GM18907 (cell line): Measurements from ENCODE around the gene PTCD1.

Experiments
- ATAC-seq: cut with Tn5 transposase; IDR thresholded peaks from one replicate; pipeline ENCODE4 v1.9.1; 2021; ENCODE audit warnings: mild to moderate bottlenecking, moderate library complexity; ENCODE audit not compliant: unreplicated experiment

The PTCD1 gene

DNA sequence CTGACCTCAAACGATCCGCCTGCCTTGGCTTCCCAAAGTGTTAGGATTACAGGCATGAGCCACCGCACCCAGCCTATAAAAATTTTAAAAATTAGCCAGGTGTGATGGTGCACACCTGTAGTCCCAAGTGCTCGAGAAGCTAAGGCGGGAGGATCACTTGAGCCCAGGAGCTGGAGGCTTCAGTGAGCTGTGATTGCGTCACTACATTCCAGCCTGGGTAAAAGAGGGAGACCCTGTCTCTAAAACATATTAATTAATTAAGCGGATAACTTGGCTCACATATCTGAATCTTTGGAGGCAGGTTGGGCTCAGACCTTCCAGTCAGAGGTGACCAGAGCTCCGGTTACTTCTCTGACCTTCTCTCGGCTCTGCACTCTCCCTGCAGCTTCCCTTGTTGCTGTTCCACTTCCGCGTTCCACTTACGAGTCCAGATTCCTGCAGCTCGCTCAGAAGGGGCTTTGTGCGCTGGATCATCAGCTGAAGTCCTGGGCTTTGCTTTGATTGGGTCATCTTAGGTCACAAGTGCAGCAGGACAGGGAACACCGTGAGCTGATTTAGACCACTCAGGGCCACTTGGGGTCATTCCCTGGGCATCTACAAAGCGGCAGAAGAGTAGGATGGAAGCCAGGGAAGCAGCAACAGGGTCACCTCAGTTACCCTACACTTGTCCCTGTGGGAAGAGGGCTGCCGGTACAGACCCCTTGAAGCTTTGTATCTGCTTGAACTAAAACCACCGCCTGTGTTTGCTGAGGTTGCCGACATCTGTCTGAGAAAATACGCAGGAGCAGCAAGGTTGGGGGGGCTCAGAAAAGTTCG is 66.1 kb downstream of the PTCD1 start:
- no peak for ATAC-seq

DNA sequence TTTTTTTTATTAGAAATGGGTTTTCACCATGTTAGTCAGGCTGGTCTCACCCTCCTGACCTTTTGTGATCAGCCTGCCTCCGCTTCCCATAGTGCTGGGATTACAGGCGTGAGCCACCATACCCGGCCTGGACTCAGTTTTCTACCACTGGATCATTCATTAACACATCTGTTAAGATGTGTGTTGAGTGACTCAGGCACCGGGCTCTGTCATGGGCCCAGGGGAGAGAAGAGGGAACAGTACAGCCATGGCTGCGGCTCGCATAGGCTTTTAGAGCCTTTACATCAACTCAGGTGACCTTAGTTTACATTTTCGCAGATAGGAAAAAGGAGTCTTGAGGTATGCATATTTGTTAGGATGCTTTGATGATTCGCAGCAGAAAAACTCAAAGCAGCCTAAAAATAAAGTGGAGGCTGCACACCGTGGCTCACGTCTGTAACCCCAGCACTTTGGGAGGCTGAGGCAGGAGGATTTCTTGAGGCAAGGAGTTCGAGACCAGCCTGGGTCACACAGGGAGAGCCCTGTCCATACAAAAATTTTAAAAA is 67.2 kb downstream of the PTCD1 start:
- ATAC-seq: no peak

DNA sequence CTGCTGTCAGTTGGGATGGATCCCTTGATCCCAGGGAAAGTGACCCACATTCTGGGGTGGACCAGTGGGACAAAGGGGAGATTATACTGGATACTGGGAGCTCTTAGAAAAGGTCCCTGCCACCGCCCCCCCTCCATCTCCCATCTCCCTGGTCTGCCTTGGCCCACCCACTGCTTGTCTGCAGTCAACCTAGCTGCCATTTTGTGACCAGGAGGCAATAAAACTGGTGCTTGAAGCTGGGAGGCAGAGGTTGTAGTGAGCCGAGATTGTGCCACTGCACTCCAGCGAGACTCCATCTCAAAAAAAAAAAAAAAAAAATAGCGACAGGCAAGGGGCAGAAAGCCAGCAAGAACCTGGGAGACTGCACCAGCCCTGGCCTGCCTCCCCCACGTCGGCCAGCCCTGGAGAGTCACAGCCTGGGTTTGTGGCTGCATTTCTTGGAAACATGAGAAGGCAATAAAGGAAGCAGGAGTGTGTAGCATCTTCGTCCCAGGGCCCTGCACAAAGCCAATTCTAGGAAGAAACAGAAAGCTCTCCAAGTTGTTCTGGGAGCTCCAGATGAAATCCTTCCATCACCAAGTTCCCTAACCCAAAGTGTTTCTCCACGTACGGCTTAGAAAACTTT is 68.7 kb downstream of the PTCD1 start:
- ATAC-seq: no peak

DNA sequence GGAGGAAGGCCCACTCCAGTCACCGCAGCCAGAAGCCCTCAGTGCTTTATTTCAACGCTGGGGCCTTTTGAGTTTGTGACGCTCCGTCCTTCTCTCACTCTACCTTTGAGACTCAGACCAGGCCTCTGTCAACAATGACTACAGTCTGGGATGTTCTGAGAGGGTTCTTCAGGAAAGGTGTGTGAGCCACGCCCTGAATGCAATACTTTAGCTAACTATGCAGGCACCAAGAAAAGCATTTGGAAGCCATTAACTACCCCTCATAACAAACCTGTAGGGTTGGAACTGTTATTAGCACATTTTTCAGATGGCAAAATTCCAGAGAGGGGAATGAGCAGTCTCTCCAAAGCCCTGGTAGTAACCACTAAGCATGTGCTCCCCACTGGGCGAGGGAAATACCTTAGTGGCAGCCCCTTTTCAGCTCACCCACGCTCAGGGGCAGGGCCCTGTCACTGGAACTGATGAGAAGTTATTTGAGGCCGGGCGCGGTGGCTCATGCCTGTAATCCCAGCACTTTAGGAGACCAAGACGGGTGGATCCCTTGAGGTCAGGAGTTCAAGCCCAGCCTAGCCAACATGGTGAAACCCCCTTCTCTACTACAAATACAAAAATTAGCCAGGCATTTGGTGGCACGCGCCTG is 69.7 kb downstream of the PTCD1 start:
- ATAC-seq: no peak
